Mesenteric fat pad (tissue), 1 donor: ENCODE results near the gene ZNF618. TPM values are rescaled to one million over a fixed set of nuclear protein-coding genes. Genes with fewer than 3 reads are reported as not detected.

Experiments used
- DNase-seq: peaks from one replicate; pipeline ENCODE4 v3.0.0-alpha.2; 2020; ENCODE audit warnings: low spot score
- total RNA-seq: library from RNA; stranded (reverse); fragmentation: NEBNext Ultra II Directional; extraction: Animal tissue kit (Norgen Biotek cat#: 25700); gene quantifications from one replicate; pipeline ENCODE4 v1.2.1, GENCODE V29; 2021
- donor health status: DM: yes; HTN: yes; CAD: no.

Gene ZNF618
- total RNA-seq, 1 donor from 2014 or later, result 8.2 TPM

DNA sequence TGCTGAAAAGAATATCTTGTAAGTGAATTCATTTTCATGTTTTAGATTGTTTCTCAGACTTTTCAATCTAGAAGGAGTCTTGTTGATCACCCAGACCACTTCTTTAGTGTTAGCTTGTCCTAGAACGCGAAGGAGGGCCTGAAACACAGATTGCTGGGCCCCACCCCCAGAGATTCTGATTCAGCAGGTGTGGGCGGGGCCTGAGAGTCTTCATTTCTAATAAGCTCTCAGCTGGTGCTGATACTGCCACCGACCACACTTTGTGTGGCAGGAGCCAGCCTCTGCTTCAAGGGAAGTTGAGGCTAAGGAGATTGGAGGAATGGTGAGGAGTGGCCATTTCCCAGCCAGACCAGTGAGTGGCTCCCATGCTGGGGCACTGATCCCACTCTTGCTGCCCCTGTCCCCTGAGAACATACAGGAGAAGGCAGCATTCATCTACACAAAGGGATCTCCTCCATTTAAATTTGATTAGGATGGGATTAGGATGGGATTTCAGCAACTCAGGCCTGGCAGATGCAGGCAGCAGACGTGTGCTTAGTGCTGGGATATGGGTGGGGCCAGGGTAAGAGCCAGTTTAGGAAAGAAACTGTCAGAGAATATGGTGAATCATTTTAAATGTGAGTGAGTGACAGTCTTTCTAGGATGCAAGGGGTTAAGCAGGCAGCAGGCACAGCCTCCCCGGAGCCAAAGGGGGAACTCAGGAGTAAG lies 35.9 kb downstream of the ZNF618 start:
- no peak for DNase-seq

- DNase-seq, result no peak
Measured at GRCh38 chr9:113912816-113913215, 36.7 kb downstream of the ZNF618 start.

DNA sequence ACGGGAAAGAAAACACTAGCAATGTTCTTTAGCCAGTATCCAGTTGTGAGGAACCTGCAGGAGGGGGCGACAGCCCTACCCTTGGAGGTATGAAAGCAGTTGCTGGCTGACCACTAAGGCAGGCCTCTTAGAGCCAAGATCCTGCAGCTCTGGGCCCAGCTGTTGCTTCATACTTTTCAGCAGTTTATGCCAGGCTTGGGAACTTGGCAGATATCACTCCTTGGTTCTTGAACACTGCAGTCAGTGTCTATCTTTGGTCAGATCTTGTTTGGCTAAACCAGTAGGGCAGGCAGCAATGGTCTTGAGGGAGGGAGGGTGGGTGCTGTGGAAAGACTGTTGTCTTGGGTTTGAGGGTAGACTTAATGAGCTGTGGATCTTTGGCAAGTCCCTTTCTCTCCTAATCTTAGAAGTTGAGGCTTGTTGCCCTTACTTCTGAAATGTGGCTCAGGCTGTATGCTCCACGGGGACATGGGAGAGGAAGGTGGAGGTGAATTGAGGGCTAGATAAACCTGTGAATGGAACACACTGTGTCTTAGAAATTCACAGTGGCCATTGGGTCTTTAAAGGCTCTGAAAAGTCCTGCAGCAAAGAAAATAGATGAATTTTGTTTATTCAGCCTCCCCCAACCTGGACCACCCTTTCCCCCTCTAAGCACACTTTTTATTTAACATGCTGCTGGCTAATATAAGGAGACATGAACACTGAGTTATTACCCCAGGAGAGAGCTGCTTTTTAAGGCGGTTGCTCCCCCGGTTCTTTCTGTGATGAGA lies 37.5 kb downstream of the ZNF618 start:
- no peak for DNase-seq

DNA sequence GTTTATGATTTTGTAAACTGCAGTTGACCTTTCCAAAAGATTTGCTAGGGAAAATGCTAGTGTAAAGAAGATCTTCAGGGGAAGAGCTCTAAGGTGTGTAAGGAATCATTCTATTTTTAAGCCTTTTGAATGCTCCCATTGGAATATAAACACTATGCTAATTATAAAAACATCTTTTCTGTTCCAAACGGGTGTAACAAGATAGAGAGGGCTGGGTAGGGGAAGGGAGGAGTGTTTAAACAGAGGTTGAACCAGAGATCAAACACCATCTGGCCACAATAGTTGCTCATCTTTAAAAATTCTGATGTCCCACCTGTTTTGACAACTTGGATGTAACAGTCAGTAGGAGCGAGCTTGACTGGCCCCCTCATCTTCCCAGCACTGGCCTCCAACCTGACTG lies 38.4 kb downstream of the ZNF618 start:
- no peak for DNase-seq

DNA sequence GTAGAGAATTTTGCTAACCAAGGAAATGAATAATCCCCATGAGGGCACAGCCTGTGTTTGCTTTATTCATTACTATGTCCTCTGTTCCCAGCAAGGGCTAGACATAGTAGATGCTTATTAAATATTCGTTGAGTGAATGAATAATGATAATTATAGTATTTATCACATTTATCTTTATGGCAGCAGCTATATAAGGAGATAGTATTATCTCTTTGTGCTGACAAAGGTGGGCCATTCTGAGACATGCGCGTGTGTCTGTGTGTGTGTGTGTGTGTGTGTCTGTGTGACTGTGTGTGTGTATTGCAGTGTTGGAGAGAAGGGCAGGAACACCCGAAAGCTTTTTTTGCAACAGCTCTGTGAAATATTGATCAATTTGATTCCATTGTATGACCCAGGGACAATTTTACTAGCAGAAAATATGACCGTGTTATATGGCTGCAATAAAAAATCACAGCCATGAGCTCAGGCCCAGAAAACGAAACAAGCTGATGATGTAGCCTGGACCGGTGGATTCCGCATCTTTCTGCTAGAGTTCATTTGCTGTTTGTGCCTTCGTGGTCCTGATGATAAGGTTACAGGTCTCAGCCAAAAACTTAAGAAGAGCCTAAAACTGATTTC lies 39.8 kb downstream of the ZNF618 start:
- no peak for DNase-seq

- DNase-seq, result no peak
Measured at GRCh38 chr9:113916931-113917330, 40.8 kb downstream of the ZNF618 start.

DNA sequence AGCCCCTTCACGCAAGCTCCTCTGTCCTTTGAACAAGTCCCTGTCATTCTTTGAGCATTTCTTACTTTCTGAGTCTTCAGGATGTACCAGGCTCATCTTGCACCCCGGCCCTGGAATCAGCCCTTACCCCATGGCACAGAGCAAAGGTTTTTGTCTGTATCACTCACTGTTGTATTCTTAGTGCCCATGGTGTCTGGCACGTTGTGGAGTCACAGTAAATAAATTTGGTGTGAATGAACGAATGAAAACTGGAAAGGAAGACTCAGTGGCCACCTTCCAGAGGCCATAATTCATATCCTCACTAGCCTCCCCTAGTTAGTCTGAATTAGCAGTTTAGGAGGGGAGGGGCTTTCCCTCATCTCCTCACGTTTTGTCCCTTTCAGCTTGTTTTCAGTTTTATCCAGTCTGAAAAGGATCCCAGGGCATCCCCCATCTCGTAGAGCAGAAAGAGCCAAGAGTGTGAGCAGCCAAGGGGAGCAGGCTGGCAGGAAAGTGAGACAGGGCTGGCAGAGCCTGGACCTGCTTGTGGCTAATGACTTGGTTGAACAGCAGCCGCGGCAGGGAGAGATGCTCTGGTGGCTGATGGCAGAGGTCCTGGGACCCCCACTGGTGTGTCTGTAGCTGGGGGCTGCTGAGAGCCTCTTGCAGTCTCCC lies 42.7 kb downstream of the ZNF618 start:
- no peak for DNase-seq

DNA sequence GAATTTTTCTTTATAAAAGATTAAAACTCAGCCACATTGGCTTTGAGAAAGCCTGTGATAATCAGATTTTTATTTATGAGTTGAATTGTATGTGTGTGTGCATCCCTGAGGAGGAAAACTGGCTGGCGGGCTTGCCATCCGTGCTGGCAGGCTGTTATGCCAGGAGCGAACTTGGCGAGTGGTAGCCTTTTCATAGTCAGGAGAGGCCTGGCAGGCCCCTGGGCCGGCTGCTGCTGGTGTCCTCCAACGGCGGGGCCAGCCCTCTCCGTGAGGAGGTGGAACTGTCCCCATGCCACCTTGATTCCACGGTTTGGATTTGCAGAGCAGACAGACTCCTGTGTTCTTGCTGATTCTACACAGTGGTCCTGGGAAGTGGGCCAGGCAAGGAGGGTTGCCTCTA lies 43.3 kb downstream of the ZNF618 start:
- no peak for DNase-seq

DNA sequence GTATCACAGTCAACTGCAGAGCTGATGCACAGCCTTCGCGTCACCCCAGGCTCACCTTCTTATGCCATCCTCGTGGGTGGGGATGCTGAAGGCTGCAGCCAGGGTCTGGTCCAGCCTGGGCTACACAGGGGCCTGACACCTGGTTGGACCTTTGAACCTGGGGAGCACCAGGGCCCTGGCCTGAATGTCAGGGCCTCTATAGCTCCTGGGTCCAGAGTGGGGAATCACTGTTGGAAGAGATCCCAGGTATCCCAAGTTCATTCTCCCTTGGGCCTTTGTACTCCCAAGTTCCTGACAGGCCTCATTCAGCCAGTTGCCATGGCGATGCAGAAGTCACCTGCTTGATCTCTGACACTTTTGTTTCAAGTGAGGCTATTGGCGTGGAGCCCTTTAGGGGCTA lies 43.8 kb downstream of the ZNF618 start:
- DNase-seq, result no peak

- no peak for DNase-seq
Measured at GRCh38 chr9:113920872-113921271, 44.8 kb downstream of the ZNF618 start.

DNA sequence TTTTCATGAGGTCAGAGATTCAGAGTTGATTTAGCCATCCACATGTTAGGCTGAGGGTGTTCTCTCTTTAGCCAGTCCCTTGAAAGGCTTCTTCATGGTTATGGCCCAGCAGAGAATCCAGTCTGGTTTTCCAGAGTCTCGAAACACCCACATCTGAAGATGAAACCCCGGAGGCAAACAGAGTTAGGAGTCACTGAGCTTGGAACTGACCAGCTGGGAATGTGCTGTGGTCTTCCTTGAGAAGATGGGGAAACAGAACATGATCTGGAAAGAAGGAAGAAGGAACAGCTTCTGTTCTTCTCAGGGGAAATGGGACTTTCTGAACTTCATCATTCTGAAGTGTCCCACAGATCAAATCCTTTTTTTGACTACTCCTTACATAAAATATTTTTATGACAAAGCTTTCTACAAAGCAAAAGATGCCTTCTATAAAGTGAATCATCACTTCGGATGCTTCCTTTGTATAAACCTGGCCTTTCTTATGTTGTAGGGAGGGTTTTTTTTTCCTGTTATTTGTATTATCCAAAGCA lies 45.4 kb downstream of the ZNF618 start:
- DNase-seq, result no peak

- no peak for DNase-seq
Measured at GRCh38 chr9:113922160-113922559, 46.1 kb downstream of the ZNF618 start.

- DNase-seq, result no peak
Measured at GRCh38 chr9:113926211-113926610, 50.1 kb downstream of the ZNF618 start.

- no peak for DNase-seq
Measured at GRCh38 chr9:113927277-113927676, 51.2 kb downstream of the ZNF618 start.

DNA sequence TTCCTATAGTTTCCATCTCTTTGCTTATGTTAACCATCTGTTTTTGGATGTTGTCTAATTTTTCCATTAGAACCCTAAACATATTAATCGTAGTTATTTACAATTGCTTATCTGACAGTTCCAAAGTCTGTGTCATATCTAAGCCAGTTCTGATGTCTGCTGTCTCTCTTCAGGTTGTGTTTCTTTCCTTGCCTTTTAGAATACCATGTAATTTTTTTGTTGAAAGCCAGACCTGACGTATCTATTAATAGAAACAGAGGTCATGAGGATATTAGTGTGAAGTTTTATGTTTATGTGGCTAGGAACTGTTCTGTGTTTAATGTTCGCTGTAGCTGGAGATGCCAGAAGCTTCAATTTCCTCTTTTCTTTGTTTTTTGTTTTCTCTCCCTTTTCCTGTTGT lies 52.2 kb downstream of the ZNF618 start:
- no peak for DNase-seq

DNA sequence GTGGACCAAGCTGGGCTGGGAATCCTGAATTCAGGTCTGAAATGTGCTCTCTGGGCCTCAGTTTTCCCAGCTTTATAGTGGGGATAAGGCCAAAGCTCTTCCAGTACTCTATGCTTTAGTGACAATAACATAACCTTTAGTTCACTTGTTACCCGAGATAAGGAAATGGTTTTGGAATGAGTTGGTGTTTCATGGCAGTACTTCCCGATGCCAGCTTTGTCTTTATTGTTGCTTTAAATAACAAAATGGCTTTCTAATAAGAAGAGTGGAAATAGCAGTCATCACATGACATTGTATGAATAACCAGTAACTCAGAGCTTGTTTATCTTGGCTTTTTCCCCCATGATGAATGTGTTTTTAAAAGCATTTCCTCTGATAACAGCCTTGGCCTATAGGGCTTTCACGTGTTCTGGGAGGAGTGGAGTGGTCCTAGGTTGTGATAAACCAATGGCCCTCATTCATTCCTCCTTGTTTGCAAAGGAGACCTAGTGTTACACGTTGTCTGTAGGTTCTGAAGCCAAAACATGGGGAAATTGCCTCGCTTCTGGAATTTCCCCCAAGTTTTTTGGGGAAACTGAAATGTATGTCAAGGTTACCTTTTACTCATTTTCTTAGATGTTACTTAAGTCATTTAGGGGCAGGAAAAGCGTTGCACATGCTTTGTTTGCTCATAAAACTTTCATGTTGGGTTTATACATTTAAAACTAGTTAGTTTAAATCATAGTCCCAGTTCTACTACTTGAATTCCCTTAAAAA lies 53.7 kb downstream of the ZNF618 start:
- no peak for DNase-seq

DNA sequence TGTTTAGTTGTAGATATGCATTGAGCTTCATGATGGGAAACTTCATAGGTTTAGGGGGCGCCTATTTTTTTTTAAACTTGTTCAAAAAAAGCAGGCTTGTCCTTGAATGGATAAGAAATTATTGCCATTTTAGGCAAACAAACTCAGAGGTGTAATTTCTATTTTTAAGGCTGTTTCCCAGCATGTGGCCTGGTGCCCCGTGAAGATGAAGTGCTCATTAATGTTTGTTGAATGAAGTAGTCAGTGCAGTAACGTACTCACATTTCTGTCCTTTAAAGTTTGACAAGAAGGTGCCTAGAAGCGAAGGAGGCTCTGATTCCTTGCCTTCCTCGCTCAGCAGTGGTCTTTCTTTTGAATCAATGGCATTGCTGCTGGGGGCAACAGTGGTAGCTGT lies 54.3 kb downstream of the ZNF618 start:
- no peak for DNase-seq

DNA sequence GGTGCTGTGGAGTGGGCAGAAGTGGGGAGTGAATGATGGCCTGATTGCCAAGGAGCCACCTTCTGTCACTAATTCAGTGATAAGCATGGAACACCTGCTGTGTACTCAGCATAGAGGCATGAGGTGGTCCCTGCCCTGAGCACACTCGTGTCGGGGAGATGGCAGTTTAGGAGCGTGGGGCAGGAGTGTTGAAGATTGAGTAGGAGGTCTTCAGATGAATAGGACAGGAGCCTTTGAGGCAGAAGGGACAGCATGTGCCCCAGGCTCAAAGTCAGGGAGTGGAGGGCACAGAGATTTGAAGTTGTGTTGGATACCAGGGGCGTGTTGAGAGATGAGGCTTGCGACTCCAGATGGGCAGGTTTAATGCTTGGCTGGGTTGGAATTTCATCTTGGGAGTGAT lies 55.0 kb downstream of the ZNF618 start:
- no peak for DNase-seq

- DNase-seq, result no peak
Measured at GRCh38 chr9:113931777-113932176, 55.7 kb downstream of the ZNF618 start.

DNA sequence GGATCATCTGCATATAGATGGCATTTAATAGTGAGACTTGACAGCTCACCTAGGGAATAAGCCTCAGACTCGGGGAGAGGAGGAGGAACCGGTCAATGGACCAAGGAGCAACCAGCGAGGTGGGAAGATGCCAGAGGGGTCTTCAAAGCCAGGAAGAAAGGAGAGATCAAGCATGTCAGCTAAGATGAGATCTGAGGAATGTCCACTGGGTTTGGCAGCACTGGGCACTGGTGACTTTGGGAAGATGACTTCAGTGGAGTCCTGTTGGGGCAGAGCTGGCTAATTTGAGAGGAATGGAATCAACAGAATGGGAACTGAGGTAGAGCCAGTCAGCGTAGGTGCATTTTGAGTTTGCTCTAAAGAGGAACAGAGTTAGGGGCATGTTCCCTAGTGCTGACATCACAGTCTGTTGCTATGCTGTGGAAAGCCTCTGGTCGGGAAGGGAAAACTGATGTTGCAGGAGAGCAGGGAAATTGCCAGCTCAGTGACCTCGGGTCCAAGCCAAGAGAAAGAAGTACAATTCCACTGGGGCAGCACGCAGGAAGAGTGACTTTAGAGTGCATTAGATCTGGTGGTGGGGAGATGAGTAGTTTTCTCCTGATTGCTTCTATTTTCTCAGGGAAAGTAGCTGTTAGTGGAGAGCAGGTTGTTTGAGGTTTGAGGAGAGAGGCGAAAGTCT lies 56.9 kb downstream of the ZNF618 start:
- DNase-seq, result no peak
